ENCODE data around the gene GCKR. TPM values are rescaled to one million over a fixed set of nuclear protein-coding genes. Genes with fewer than 3 reads are reported as not detected.

The GCKR gene
- total and polyA plus RNA-seq, 2 of the 13 experiments (the other 11 are each of a cell fraction or from before 2014, with no cell fraction given): 15.2 to 48.3 TPM

GRCh38 chr2:27489498-27490397 lies 6.9 kb upstream of the GCKR start, which contains the start of gene IFT172 (continued):
- TF ChIP-seq TIGD3 (CRISPR knock-in tag; IDR thresholded peaks at IDR 0.05; ENCODE audit: borderline replicate concordance): peak; percentile 46; the same call in 1 of the 2 replicates
- no peak for TF ChIP-seq IKZF1 (IDR thresholded peaks at IDR 0.05)
- TF ChIP-seq HDAC2 (CRISPR knock-in tag; IDR thresholded peaks at IDR 0.05): peak; percentile 78
- no peak for TF ChIP-seq TCF7L2 (IDR thresholded peaks at IDR 0.05; ENCODE audit: low read depth, low read length)
- TF ChIP-seq TOPORS (CRISPR knock-in tag; IDR thresholded peaks at IDR 0.05): no peak
- peak; percentile 96 for TF ChIP-seq YEATS2 (CRISPR knock-in tag; IDR thresholded peaks at IDR 0.05; ENCODE audit: borderline replicate concordance)
- no peak for TF ChIP-seq ZNF615 (CRISPR knock-in tag; IDR thresholded peaks at IDR 0.05; ENCODE audit: borderline replicate concordance)
- TF ChIP-seq SCMH1 (CRISPR knock-in tag; IDR thresholded peaks at IDR 0.05; ENCODE audit: borderline replicate concordance): no peak
- TF ChIP-seq PRDM4 (CRISPR knock-in tag; IDR thresholded peaks at IDR 0.05; ENCODE audit: borderline replicate concordance): no peak
- peak; percentile 72; the same call in 1 of the 2 replicates for TF ChIP-seq ZBTB42 (CRISPR knock-in tag; IDR thresholded peaks at IDR 0.05)
- peak; percentile 86 for TF ChIP-seq ZEB1 (IDR thresholded peaks at IDR 0.05; ENCODE audit: insufficient replicate concordance, low read depth)
- no peak for TF ChIP-seq MTA3 (CRISPR knock-in tag; IDR thresholded peaks at IDR 0.05)
- TF ChIP-seq SOX6 (IDR thresholded peaks at IDR 0.05): no peak
- no peak; the same call in none of the 2 replicates for TF ChIP-seq SOX6 (CRISPR knock-in tag; IDR thresholded peaks at IDR 0.05)
- no peak for TF ChIP-seq GRHL1 (CRISPR knock-in tag; conservative IDR thresholded peaks at IDR 0.05)
- TF ChIP-seq HNF4G (IDR thresholded peaks at IDR 0.05; ENCODE audit: borderline replicate concordance, low read depth, low read length): no peak
- 0 out of 2 replicates have a peak, but pooled peaks have one; percentile 9 for TF ChIP-seq HNF4G (CRISPR knock-in tag; IDR thresholded peaks at IDR 0.05; ENCODE audit: borderline replicate concordance, low read depth)
- TF ChIP-seq THAP11 (CRISPR knock-in tag; IDR thresholded peaks at IDR 0.05): peak; percentile 93
- TF ChIP-seq ZFP90 (CRISPR knock-in tag; IDR thresholded peaks at IDR 0.05; ENCODE audit: borderline replicate concordance): no peak
- no peak for TF ChIP-seq MEIS1 (CRISPR knock-in tag; IDR thresholded peaks at IDR 0.05; ENCODE audit: borderline replicate concordance)
- no peak for TF ChIP-seq LCORL (IDR thresholded peaks at IDR 0.05)
- 0 out of 2 replicates have a peak, but pooled peaks have one; percentile 12 for TF ChIP-seq LCORL (CRISPR knock-in tag; IDR thresholded peaks at IDR 0.05)
- peak; percentile 78; the same call in 1 of the 2 replicates for TF ChIP-seq KDM5A (IDR thresholded peaks at IDR 0.05; ENCODE audit: borderline replicate concordance, low read length)
- no peak for TF ChIP-seq ZNF446 (CRISPR knock-in tag; IDR thresholded peaks at IDR 0.05)

Data from HepG2 (cell line).